ENCODE data around the gene NDC1. TPM values are rescaled to one million over a fixed set of nuclear protein-coding genes. Genes with fewer than 3 reads are reported as not detected.

The NDC1 gene
- total and polyA plus RNA-seq, 2 of the 4 experiments (the other 2 are of a cell fraction) = 11.8 to 33.9 TPM

DNA sequence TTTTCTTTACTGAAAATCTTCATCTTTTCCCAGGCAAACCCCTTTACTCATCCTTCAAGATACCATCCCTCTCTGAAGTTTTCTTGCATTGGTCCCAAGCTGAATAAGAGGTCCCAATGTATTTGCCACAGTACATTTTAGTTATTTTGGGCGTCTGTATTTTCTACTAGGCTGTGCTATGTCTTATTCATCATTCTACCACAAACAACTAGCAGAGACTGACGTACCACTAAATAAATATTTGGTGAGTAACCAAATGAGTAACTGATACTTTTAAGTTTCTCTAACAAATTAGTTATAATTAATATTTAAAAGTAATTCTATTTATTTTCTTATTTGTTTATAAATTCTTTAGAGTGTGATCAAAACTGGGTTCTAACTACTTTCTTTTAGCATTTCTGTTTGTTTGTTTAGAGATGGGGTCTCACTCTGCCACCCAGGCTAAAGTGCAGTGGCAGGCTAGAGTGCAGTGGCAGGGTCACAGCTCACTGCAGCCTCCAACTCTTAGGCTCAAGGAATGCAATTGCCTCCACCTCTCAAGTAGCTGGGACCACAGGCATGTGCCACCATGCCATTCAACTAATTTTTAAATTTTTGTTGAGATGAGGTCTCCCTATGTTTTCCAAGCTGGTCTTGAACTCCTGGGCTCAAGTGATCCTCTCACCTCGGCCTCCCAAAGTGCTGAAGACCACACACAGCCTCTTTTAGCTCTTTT, 33.1 kb downstream of the NDC1 start:
- Histone ChIP-seq H3K9me1 (ENCODE audit: insufficient read depth, low read length) (peaks cover 6% of the 10 kb centered on the region; the same call in 1 of the 2 replicates), H2BK5ac (ENCODE audit: low read depth, low read length, poor library complexity, severe bottlenecking) (no peak overlapping the region), H2AK9ac (replicated peaks; ENCODE audit: low read depth, low read length, poor library complexity) (no peak overlapping the region), H4K8ac (ENCODE audit: low read depth in 2 of 2, low read length in 2 of 2) (no peak overlapping the region), H3K14ac (replicated peaks; ENCODE audit: low read depth, low read length) (no peak overlapping the region), H3K36me3 (ENCODE audit: control insufficient read depth, insufficient read depth, low read length) (peaks cover 6% of the 10 kb centered on the region), H2AK5ac (ENCODE audit: low read depth, low read length) (no peak overlapping the region), H3K27ac (ENCODE audit: insufficient read depth, low read length) (no peak overlapping the region), H3K4me2 (ENCODE audit: low read depth, low read length) (no peak overlapping the region), H3K56ac (ENCODE audit: extremely low read depth, insufficient read depth, low read length) (no peak overlapping the region), H3K79me1 (ENCODE audit: low read depth in 1 of 2, low read length in 2 of 2) (peaks cover 4 to 12% of the 10 kb centered on the region in 2 experiments; a peak in 3 of 4 replicates), H4K91ac (ENCODE audit: insufficient read depth, low read depth, low read length) (no peak overlapping the region), H2BK20ac (ENCODE audit: low read depth, low read length) (no peak overlapping the region), H4K5ac (ENCODE audit: low read depth, low read length) (no peak overlapping the region), H3K23ac (ENCODE audit: low read depth, low read length) (no peak overlapping the region), H4K20me1 (ENCODE audit: insufficient read depth, low read length) (0 out of 2 replicates have a peak, but pooled peaks cover 4% of the 10 kb centered on the region), H3K27me3 (ENCODE audit: control insufficient read depth, insufficient read depth, low read length) (no peaks in the 10 kb centered on the region), H3K4me1 (ENCODE audit: control insufficient read depth, insufficient read depth, low read length) (peaks cover 8% of the 10 kb centered on the region; the same call in 1 of the 2 replicates), H3K4ac (ENCODE audit: low read depth, low read length) (no peak overlapping the region), H3K9ac (ENCODE audit: low read depth, low read length) (no peak overlapping the region), H3K18ac (ENCODE audit: low read depth, low read length) (no peak overlapping the region), H2BK15ac (ENCODE audit: low read depth, low read length) (no peak overlapping the region), H3K4me3 (ENCODE audit: insufficient read depth, low read depth, low read length) (no peak overlapping the region), H3K9me3 (ENCODE audit: control insufficient read depth, insufficient read depth, low read length) (no peaks in the 10 kb centered on the region; the same call in 1 of the 2 replicates), H2AFZ (replicated peaks; ENCODE audit: low read length, poor library complexity) (no peak overlapping the region), H2BK120ac (ENCODE audit: low read depth, low read length) (no peak overlapping the region)
- TF ChIP-seq CEBPB (IDR thresholded peaks at IDR 0.05; ENCODE audit: low read depth, low read length) (no peak), POLR2A (IDR thresholded peaks at IDR 0.05; ENCODE audit: low read depth, low read length) (no peak), RCOR1 (IDR thresholded peaks at IDR 0.05; ENCODE audit: insufficient replicate concordance, low read length) (no peak), RAD21 (IDR thresholded peaks at IDR 0.05; ENCODE audit: low read length) (no peak)
- TF ChIP-seq, protein P1, sequence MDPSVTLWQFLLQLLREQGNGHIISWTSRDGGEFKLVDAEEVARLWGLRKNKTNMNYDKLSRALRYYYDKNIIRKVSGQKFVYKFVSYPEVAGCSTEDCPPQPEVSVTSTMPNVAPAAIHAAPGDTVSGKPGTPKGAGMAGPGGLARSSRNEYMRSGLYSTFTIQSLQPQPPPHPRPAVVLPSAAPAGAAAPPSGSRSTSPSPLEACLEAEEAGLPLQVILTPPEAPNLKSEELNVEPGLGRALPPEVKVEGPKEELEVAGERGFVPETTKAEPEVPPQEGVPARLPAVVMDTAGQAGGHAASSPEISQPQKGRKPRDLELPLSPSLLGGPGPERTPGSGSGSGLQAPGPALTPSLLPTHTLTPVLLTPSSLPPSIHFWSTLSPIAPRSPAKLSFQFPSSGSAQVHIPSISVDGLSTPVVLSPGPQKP (IDR thresholded peaks at IDR 0.05; ENCODE audit: borderline replicate concordance, low read depth, low read length) = no peak
- TF ChIP-seq, protein P2, sequence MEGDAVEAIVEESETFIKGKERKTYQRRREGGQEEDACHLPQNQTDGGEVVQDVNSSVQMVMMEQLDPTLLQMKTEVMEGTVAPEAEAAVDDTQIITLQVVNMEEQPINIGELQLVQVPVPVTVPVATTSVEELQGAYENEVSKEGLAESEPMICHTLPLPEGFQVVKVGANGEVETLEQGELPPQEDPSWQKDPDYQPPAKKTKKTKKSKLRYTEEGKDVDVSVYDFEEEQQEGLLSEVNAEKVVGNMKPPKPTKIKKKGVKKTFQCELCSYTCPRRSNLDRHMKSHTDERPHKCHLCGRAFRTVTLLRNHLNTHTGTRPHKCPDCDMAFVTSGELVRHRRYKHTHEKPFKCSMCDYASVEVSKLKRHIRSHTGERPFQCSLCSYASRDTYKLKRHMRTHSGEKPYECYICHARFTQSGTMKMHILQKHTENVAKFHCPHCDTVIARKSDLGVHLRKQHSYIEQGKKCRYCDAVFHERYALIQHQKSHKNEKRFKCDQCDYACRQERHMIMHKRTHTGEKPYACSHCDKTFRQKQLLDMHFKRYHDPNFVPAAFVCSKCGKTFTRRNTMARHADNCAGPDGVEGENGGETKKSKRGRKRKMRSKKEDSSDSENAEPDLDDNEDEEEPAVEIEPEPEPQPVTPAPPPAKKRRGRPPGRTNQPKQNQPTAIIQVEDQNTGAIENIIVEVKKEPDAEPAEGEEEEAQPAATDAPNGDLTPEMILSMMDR (conservative IDR thresholded peaks at IDR 0.05; ENCODE audit: low read depth, low read length) = no peak
- WGBS, 2 experiments (ENCODE audit: extremely low coverage in 2 of 2, insufficient read length in 1 of 2) = no CpG with 5 or more reads among the region's 3 CpGs
- ATAC-seq (ENCODE audit: low read depth) (peak; percentile 42; the same call in 1 of the 2 replicates), DNase-seq (peak; percentile 23)
- in situ Hi-C loops (cut with MboI; ENCODE audit: low sequenced_read_pairs) (no loop called here), intact Hi-C loops (cut with micrococcal nuclease) (no loop called here), dilution Hi-C loops (cut with HindIII; ENCODE audit: low sequenced_read_pairs, unreplicated experiment) (no loop called here)
- no TSS peak for BruUV-seq (replicated peaks)
- CTCF ChIA-PET = no interaction called here
- POLR2A ChIA-PET (ENCODE audit: unreplicated experiment) = no interaction called here

Measured in IMR-90 (cell line).